ENCODE measurements around the gene RERGL. TPM values are rescaled to one million over a fixed set of nuclear protein-coding genes. Genes with fewer than 3 reads are reported as not detected.

Gene RERGL
- total RNA-seq, 1 experiment from 2014 or later, result not detected

DNA sequence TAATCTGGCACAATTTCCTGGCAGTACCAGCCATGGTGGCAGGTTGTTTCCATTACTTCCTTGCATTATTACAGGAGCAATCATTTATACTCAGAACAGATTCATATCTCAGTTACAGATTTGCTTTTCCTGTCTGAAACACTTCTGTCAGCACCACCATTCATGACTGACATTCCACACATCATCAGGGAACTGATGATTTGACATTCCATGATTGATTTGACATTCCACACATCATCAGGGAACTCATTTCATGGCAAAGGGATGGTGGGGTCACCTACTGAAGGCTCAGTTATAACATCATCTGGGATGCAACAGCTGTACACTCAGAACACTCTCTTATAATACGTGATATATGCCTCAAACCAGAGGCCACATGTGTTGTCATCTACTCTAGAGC is 30.9 kb upstream of the RERGL start:
- POLR2A ChIA-PET, result no interaction called here
- Mint-ChIP-seq H3K27me3 (ENCODE audit: insufficient read depth, unreplicated experiment) (no peaks in the 10 kb centered on the region), H3K36me3 (ENCODE audit: insufficient read depth, unreplicated experiment) (no peaks in the 10 kb centered on the region), H3K4me1 (ENCODE audit: low read depth, unreplicated experiment) (no peaks in the 10 kb centered on the region), H3K4me3 (ENCODE audit: unreplicated experiment) (no peak overlapping the region), H3K9me3 (ENCODE audit: unreplicated experiment) (no peaks in the 10 kb centered on the region), H3K27ac (ENCODE audit: unreplicated experiment) (no peak overlapping the region)
- intact Hi-C loops (cut with micrococcal nuclease; ENCODE audit: unreplicated experiment), result no loop called here
- TF ChIP-seq, protein P1, sequence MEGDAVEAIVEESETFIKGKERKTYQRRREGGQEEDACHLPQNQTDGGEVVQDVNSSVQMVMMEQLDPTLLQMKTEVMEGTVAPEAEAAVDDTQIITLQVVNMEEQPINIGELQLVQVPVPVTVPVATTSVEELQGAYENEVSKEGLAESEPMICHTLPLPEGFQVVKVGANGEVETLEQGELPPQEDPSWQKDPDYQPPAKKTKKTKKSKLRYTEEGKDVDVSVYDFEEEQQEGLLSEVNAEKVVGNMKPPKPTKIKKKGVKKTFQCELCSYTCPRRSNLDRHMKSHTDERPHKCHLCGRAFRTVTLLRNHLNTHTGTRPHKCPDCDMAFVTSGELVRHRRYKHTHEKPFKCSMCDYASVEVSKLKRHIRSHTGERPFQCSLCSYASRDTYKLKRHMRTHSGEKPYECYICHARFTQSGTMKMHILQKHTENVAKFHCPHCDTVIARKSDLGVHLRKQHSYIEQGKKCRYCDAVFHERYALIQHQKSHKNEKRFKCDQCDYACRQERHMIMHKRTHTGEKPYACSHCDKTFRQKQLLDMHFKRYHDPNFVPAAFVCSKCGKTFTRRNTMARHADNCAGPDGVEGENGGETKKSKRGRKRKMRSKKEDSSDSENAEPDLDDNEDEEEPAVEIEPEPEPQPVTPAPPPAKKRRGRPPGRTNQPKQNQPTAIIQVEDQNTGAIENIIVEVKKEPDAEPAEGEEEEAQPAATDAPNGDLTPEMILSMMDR (IDR thresholded peaks at IDR 0.05; ENCODE audit: insufficient read depth in 1 of 2, low read depth in 1 of 2, low read length in 1 of 2, severe bottlenecking in 1 of 2, unreplicated experiment in 1 of 2), result no peak
- Histone ChIP-seq H3K4me1 (no peaks in the 10 kb centered on the region), H3K27me3 (replicated peaks; ENCODE audit: control insufficient read depth, insufficient read depth, low read length) (no peaks in the 10 kb centered on the region), H3K36me3 (ENCODE audit: control insufficient read depth, insufficient read depth, low read length) (no peaks in the 10 kb centered on the region), H3K4me3 (ENCODE audit: low read depth, low read length) (no peak overlapping the region), H3K9me3 (peaks cover 4% of the 10 kb centered on the region)
- CTCF ChIA-PET, result no interaction called here
- DNase-seq, result no peak
- BruUV-seq (replicated peaks), result no TSS peak

DNA sequence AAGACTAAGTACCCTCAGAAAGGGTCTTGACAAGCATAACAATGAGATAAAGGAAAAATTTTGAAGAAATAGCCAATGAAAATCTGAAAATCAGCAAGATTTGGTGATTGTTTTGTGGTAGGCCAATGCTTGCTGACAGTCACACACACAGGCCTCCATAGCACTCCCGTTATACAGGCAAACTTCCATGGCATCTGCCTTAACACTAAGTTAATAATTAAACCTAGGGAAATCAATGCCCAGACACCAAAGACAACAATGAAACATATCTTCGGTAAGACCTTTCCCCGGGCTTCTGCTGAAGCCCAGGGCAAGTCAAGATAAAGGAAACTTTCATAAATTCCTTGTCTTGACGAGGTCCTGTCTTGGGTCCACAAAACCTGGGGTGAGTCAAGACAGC is 18.6 kb upstream of the RERGL start:
- no peaks in the 10 kb centered on the region for H3K27me3 ChIP-seq (replicated peaks; ENCODE audit: control insufficient read depth, insufficient read depth, low read length)
- TF ChIP-seq, protein P1 (IDR thresholded peaks at IDR 0.05; ENCODE audit: insufficient read depth in 1 of 2, low read depth in 1 of 2, low read length in 1 of 2, severe bottlenecking in 1 of 2, unreplicated experiment in 1 of 2), result no peak
- no peaks in the 10 kb centered on the region for H3K36me3 ChIP-seq (ENCODE audit: control insufficient read depth, insufficient read depth, low read length)
- H3K27ac Mint-ChIP-seq (ENCODE audit: unreplicated experiment), result no peak overlapping the region
- H3K9me3 ChIP-seq, result peaks cover under 1% of the 10 kb centered on the region; the same call in 1 of the 2 replicates
- H3K36me3 Mint-ChIP-seq (ENCODE audit: insufficient read depth, unreplicated experiment), result no peaks in the 10 kb centered on the region
- no peaks in the 10 kb centered on the region for H3K4me1 Mint-ChIP-seq (ENCODE audit: low read depth, unreplicated experiment)
- no TSS peak for BruUV-seq (replicated peaks)
- intact Hi-C loops (cut with micrococcal nuclease; ENCODE audit: unreplicated experiment), result no loop called here
- H3K9me3 Mint-ChIP-seq (ENCODE audit: unreplicated experiment), result peaks cover 8% of the 10 kb centered on the region
- no peak for DNase-seq
- no peak overlapping the region for H3K4me3 ChIP-seq (ENCODE audit: low read depth, low read length)
- H3K27me3 Mint-ChIP-seq (ENCODE audit: insufficient read depth, unreplicated experiment), result no peaks in the 10 kb centered on the region
- no peak overlapping the region for H3K4me3 Mint-ChIP-seq (ENCODE audit: unreplicated experiment)
- ChIA-PET CTCF (no interaction called here), POLR2A (no interaction called here)
- 0 out of 2 replicates have a peak, but pooled peaks cover 3% of the 10 kb centered on the region for H3K4me1 ChIP-seq

DNA sequence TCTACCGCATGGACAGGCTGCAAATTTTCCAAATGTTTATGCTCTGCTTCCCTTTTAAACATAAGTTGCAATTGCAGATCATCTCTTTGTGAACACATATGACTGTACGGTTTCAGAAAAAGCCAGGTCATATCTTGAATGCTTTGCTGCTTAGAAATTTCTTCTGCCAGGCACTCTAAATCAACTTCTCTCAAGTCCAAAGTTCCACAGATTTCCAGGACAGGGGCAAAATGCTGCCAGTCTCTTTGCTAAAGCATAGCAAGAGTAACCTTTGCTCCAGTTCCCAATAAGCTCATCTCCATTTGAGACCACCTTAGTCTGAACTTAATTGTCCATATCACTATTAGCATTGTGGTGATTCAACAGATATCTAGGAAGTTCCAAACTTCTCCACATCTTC is 13.6 kb upstream of the RERGL start:
- ChIA-PET CTCF (no interaction called here), POLR2A (no interaction called here)
- no TSS peak for BruUV-seq (replicated peaks)
- Histone ChIP-seq H3K4me1 (0 out of 2 replicates have a peak, but pooled peaks cover 3% of the 10 kb centered on the region), H3K4me3 (ENCODE audit: low read depth, low read length) (no peak overlapping the region), H3K36me3 (ENCODE audit: control insufficient read depth, insufficient read depth, low read length) (no peaks in the 10 kb centered on the region), H3K27me3 (replicated peaks; ENCODE audit: control insufficient read depth, insufficient read depth, low read length) (no peaks in the 10 kb centered on the region), H3K9me3 (peaks cover 24% of the 10 kb centered on the region)
- Mint-ChIP-seq H3K36me3 (ENCODE audit: insufficient read depth, unreplicated experiment) (no peaks in the 10 kb centered on the region), H3K4me1 (ENCODE audit: low read depth, unreplicated experiment) (no peaks in the 10 kb centered on the region), H3K4me3 (ENCODE audit: unreplicated experiment) (no peak overlapping the region), H3K27me3 (ENCODE audit: insufficient read depth, unreplicated experiment) (no peaks in the 10 kb centered on the region), H3K9me3 (ENCODE audit: unreplicated experiment) (peaks cover 36% of the 10 kb centered on the region), H3K27ac (ENCODE audit: unreplicated experiment) (no peak overlapping the region)
- TF ChIP-seq, protein P1 (IDR thresholded peaks at IDR 0.05; ENCODE audit: insufficient read depth in 1 of 2, low read depth in 1 of 2, low read length in 1 of 2, severe bottlenecking in 1 of 2, unreplicated experiment in 1 of 2), result no peak
- intact Hi-C loops (cut with micrococcal nuclease; ENCODE audit: unreplicated experiment), result no loop called here
- DNase-seq, result no peak
